ENCODE measurements around the gene STXBP5.

Gene STXBP5

DNA sequence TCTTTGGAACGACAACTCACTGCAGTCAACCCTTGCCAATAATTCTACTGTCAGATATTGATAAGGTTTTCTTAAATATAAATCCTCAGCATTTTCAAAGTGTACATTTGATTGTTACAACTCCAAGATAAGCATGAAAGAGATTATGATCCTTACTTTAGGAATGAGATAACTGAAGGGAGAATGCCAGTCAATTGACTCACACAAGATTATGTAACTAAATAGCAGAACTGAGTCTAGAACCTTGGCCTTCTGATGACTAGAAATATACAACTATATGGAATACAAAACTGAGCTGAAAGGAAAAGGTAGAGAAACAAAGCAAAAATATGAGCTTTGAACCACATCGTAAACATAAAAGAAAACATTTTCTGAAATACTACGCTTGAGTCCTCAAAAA is 26.9 kb upstream of the STXBP5 start:
- in situ Hi-C loops (cut with HindIII; ENCODE audit: low sequenced_read_pairs): no loop called here

GRCh38 chr6:147178355-147178754 is 25.9 kb upstream of the STXBP5 start:
- in situ Hi-C loops (cut with HindIII; ENCODE audit: low sequenced_read_pairs): no loop called here

- in situ Hi-C loops (cut with HindIII; ENCODE audit: low sequenced_read_pairs): no loop called here
These were observed 24.4 kb upstream of the STXBP5 start for GRCh38 chr6:147179809-147180208.

GRCh38 chr6:147180926-147181325 is 23.3 kb upstream of the STXBP5 start:
- in situ Hi-C loops (cut with HindIII; ENCODE audit: low sequenced_read_pairs): no loop called here

DNA sequence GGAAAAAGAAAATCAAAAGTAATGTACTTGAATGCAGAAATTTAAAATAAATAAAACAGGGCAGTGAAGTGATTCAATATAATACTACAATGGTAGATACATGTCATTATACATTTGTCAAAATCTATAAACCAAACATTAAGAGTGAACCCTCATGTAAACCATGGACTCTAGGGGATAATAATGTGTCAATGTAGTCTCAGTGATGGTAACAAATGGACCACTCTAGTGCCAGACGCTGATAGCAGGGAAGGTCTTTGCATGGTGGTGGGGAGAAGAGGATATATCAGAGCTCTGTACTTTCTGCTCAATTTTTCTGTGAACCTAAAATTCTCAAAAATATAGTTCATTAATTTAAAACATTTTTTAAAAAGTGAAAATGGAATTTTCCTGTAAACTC is 19.8 kb upstream of the STXBP5 start:
- in situ Hi-C loops (cut with HindIII; ENCODE audit: low sequenced_read_pairs): no loop called here

- in situ Hi-C loops (cut with HindIII; ENCODE audit: low sequenced_read_pairs): no loop called here
These were observed 19.0 kb upstream of the STXBP5 start for GRCh38 chr6:147185216-147185615.

DNA sequence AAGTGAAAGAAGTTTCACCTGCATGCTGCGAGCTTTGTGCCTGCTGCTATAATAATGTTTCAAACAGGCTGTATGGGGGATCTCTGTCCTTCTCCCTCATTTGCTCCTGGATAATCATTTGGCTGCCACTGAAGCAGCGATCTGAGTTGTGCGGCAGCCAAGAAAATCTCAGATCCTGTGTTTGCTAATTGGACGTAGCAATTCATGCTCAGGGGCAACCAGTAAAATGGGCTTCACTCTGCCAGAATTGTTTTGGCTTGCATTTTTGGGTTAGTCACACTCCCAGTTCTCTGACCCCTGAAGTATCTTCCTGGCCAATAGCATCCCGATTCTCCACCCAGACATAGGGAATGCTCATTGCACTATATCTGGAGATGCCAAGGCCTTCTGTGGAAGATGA is 13.7 kb upstream of the STXBP5 start:
- in situ Hi-C loops (cut with HindIII; ENCODE audit: low sequenced_read_pairs): no loop called here

- in situ Hi-C loops (cut with HindIII; ENCODE audit: low sequenced_read_pairs): no loop called here
These were observed 11.8 kb upstream of the STXBP5 start for GRCh38 chr6:147192278-147192911.

DNA sequence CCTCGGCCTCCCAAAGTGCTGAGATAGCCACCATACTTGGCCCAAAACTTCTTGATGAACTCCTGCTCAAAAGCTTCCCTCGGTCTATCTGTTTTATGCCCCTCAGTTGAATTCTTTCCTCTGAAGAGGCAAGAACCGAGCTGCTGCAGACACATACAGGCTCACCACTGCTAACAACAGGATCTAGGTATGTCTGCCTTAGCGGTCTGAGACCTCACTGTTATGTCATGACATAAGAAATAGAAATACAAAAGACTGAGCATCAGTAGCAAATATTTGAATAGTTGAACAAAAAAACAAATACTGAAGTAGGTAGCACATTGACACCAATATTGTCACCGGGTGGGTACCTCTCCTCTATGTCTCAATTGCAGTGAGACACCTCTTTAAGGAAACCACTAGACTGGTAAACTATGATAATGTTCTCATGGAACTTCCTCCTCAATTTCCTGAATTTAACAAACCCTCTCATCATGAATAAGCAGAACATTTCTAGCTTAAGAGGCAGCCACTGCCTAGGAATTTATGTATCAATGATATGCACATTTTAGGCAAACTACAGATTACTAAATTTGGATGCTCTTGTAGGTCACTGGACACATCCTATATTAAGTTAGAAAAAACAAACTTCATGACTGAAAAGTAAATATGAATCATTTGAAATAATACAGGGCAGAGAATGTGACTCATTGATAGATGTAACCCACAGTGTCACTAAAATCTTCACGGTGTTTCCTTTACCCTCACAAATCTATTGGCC is 9.4 kb upstream of the STXBP5 start:
- in situ Hi-C loops (cut with HindIII; ENCODE audit: low sequenced_read_pairs): no loop called here

DNA sequence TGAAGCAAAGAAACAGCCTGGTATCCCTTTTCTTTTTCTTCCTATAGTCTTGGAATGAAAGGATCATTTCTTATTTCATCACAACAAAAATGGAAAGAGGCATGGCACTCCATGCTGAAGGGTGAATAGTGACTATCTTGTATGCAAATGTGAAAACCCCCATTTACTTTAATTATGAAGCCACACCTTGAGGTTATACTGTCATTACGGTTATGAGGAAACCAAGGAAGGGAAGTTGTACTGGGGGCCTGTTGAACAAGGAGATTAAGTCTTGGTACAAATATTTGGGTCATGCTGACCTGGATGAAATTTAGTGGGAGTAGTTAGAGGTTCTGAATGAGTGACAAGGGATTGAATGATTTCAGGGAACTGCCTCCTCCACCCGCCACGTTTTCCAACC is 8.7 kb upstream of the STXBP5 start:
- in situ Hi-C loops (cut with HindIII; ENCODE audit: low sequenced_read_pairs): no loop called here

DNA sequence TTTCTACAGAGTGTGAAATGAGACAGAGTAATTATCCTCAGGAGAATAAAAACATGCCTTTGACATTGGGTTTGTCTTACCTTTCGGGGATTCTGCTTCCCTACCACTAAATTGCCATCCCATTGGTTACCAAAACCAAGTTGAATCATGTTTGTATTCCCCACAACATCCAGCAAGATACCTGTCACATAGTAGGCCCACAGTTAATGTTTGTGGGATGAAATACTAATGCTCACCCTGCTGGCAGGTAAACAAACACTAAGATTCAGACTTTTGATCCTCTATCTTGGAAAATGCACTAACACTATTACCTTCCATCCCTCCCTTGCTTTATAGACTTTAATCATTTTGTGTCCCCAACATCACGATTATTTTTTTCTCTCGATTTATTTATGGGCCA is 8.2 kb upstream of the STXBP5 start:
- in situ Hi-C loops (cut with HindIII; ENCODE audit: low sequenced_read_pairs): no loop called here

DNA sequence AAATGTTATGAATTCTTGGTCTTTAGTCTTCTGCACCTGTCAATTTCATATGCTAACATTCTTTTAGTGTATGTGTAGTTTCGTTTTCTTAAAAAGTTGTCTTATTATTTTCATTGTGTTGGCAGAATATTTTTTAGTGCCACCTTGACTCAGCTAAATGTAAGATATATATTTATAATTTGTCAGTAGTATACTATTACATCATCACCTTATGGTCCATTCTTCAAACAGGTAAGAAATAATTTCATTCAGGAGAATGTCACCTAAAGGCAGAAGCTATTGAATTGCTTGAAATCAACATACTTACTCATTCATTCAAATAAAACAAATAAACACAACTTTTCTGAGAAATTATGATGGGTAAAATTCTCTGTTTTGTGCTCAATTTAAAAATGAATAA is 3.5 kb upstream of the STXBP5 start:
- in situ Hi-C loops (cut with HindIII; ENCODE audit: low sequenced_read_pairs): loop anchor here (5.0 kb wide), 1 partner anchor 38 kb away; no protein-coding TSS in a partner anchor

GRCh38 chr6:147201885-147202515 is 2.2 kb upstream of the STXBP5 start:
- in situ Hi-C loops (cut with HindIII; ENCODE audit: low sequenced_read_pairs): loop anchor here (5.0 kb wide), 1 partner anchor 40 kb away; no protein-coding TSS in a partner anchor

- in situ Hi-C loops (cut with HindIII; ENCODE audit: low sequenced_read_pairs): loop anchor here (5.0 kb wide), 1 partner anchor 40 kb away; no protein-coding TSS in a partner anchor
These were observed 1.5 kb upstream of the STXBP5 start for GRCh38 chr6:147202516-147203310.

GRCh38 chr6:147203311-147204059 is 732 bp upstream of the STXBP5 start:
- in situ Hi-C loops (cut with HindIII; ENCODE audit: low sequenced_read_pairs): loop anchor here (5.0 kb wide), 1 partner anchor 41 kb away; no protein-coding TSS in a partner anchor

- in situ Hi-C loops (cut with HindIII; ENCODE audit: low sequenced_read_pairs): loop anchor here (5.0 kb wide), 1 partner anchor 43 kb away; no protein-coding TSS in a partner anchor
These were observed 660 bp downstream of the STXBP5 start for GRCh38 chr6:147204843-147205311.

- in situ Hi-C loops (cut with HindIII; ENCODE audit: low sequenced_read_pairs): no loop called here
These were observed 1.7 kb downstream of the STXBP5 start for GRCh38 chr6:147205690-147206600.

DNA sequence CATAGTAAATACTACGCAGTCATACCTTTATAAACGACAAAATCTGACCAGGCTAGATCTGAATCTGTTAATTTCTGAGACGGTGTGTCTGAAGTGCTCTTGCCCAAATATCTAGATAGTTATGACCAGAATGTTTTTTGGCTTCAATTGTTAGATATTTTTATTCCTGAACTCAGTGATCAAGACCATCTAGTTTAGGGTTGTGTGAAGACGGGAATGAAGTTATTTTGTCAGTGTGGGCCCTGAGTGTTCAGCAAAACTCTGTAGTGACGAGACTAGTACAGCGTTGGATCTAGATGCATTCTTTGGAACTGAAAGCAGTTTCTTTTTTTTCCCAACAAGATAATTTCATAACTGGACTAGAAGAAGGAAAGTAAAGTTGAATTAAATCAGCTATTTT is 3.1 kb downstream of the STXBP5 start:
- in situ Hi-C loops (cut with HindIII; ENCODE audit: low sequenced_read_pairs): no loop called here
